Kidney (tissue), 14 donors: ENCODE measurements around the gene YBX1. TPM values are rescaled to one million over a fixed set of nuclear protein-coding genes. Genes with fewer than 3 reads are reported as not detected.

ENCODE experiments used
- DNase-seq, 5 donors: peaks; one replicate each; pipeline ENCODE4 v3.0.0-alpha.2; 2013 to 2020
- FAIRE-seq: peaks from 2 replicates; lab custom pipeline; 2012; peaks lifted over from hg19 to GRCh38; lab: Jason Lieb, UNC
- H3K27ac ChIP-seq, 2 donors: one replicate each; pipeline ENCODE4 v1.7.0; 2013; ENCODE audit warnings: low read depth in 2 of 2, low read length in 2 of 2, inconsistent platforms in 1 of 2
- H3K27me3 ChIP-seq: one replicate; pipeline ENCODE4 v1.7.1; 2013; ENCODE audit warnings: low read length, inconsistent platforms; ENCODE audit not compliant: control insufficient read depth, insufficient read depth
- H3K36me3 ChIP-seq, 3 donors: one replicate each; pipeline versions ENCODE4 v1.7.0 to v1.7.1; 2013; ENCODE audit warnings: low read length in 3 of 3, control low read depth in 1 of 3, inconsistent platforms in 1 of 3; ENCODE audit not compliant: insufficient read depth in 3 of 3, control insufficient read depth in 2 of 3
- H3K4me1 ChIP-seq, 3 donors: one replicate each; pipeline versions ENCODE4 v1.7.0 to v1.7.1; 2013; ENCODE audit warnings: low read length in 3 of 3, inconsistent platforms in 1 of 3, low read depth in 1 of 3; ENCODE audit not compliant: control insufficient read depth in 2 of 3, insufficient read depth in 2 of 3
- H3K4me3 ChIP-seq, 3 donors: one replicate each; pipeline versions ENCODE4 v1.7.0 to v1.8.1; 2013; ENCODE audit warnings: low read length in 3 of 3, control low read depth in 1 of 3, inconsistent platforms in 1 of 3
- H3K9ac ChIP-seq, 3 donors: one replicate each; pipeline versions ENCODE4 v1.7.0 to v1.7.1; 2013; ENCODE audit warnings: low read length in 3 of 3, control low read depth in 1 of 3, inconsistent platforms in 1 of 3
- H3K9me3 ChIP-seq, 3 donors: one replicate each; pipeline versions ENCODE4 v1.7.0 to v1.7.1; 2013; ENCODE audit warnings: low read length in 3 of 3, control low read depth in 1 of 3, inconsistent platforms in 1 of 3; ENCODE audit not compliant: control insufficient read depth in 2 of 3, insufficient read depth in 1 of 3
- intact Hi-C: fragments of 100-400 bp; cut with DNase I; formaldehyde crosslinking; loops from one replicate; pipeline ENCODE4 v1.11.1; 2022
- polyA plus RNA-seq: library from polyadenylated mRNA; stranded (reverse); fragments of 350-450 nt; fragmentation: Illumina TruSeq; extraction: RNeasy Lipid Tissue Mini Kit (QIAGEN cat#74804); gene quantifications from one replicate; pipeline ENCODE4 v1.2.3, GENCODE V29; 2014; ENCODE audit warnings: low read depth, low replicate concordance; ENCODE audit not compliant: insufficient read depth
- total RNA-seq: library from RNA; stranded (reverse); fragmentation: NEBNext Ultra II Directional; extraction: Animal tissue kit (Norgen Biotek cat#: 25700); gene quantifications from one replicate; pipeline ENCODE4 v1.2.1, GENCODE V29; 2021
- TF ChIP-seq, protein P1 (sequence below): IDR thresholded peaks from 3 replicates; pipeline ENCODE4 v1.5.1; 2012; ENCODE audit warnings: mild to moderate bottlenecking, moderate library complexity, borderline replicate concordance; ENCODE audit not compliant: insufficient read depth; ENCODE audit errors: extremely low read depth
- donor health status: control.
- donor health status: control.
- donor health status: control.
- donor health status: control.
- donor health status: control.
- donor health status: DM: yes; HTN: yes; CAD: no.
- donor health status: Normal renal cell carcinoma (clear cell type).

Gene YBX1
- total and polyA plus RNA-seq, 2 donors from 2014 or later = 395 to 418 TPM

- FAIRE-seq = no peak
Observed at GRCh38 chr1:42742141-42742540, 59.9 kb downstream of the YBX1 start.

DNA sequence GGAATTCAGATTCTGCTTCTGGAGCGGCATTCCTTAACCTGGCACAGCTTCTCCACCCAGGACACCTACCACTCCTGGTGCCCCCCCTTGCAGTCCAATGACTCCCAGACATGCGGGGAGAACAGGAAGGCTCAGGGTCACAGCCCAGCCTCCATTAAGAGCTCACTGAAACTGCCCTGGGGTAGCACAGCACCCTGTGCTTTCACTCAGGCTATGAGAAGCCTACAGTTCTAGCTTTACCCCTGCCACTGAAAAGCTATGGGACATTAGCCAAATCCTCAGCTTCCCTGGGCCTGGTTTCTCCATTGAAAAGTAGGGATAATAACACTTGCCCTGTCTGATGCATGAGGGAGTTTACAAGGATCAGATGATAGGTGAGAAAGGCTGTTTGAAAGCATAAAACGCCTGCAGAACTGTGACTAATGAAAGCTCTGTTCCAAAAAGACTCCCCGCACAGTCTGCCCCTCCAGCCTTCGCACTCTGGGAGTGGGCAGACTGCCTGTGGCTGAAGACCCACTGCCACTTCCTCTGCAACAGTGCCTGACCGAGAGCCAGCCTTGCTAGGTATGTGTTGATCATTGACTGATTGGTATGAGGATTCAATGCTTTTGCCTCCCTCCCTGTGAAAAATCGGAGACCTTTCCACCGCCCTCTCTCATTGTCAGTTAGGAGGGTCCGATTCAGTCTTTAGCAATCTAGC is 60.5 kb downstream of the YBX1 start:
- DNase-seq = no peak
- Histone ChIP-seq H3K36me3 (peaks cover 0 to 7% (median 1%) of the 10 kb centered on the region in 3 donors), H3K4me1 (peaks cover 0 to 8% (median 3%) of the 10 kb centered on the region in 3 donors), H3K4me3 (no peak overlapping the region), H3K27ac (no peak overlapping the region), H3K27me3 (no peaks in the 10 kb centered on the region), H3K9me3 (no peaks in the 10 kb centered on the region), H3K9ac (no peak overlapping the region)
- TF ChIP-seq, protein P1, sequence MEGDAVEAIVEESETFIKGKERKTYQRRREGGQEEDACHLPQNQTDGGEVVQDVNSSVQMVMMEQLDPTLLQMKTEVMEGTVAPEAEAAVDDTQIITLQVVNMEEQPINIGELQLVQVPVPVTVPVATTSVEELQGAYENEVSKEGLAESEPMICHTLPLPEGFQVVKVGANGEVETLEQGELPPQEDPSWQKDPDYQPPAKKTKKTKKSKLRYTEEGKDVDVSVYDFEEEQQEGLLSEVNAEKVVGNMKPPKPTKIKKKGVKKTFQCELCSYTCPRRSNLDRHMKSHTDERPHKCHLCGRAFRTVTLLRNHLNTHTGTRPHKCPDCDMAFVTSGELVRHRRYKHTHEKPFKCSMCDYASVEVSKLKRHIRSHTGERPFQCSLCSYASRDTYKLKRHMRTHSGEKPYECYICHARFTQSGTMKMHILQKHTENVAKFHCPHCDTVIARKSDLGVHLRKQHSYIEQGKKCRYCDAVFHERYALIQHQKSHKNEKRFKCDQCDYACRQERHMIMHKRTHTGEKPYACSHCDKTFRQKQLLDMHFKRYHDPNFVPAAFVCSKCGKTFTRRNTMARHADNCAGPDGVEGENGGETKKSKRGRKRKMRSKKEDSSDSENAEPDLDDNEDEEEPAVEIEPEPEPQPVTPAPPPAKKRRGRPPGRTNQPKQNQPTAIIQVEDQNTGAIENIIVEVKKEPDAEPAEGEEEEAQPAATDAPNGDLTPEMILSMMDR = no peak
- intact Hi-C loops = loop anchor here (10.0 kb wide), 1 partner anchor 158 kb away; no protein-coding TSS in a partner anchor
- no peak for FAIRE-seq

More at GRCh38 chr1:42742141-42742540, 59.9 kb downstream of the YBX1 start:
- no peaks in the 10 kb centered on the region for H3K27me3 ChIP-seq
- TF ChIP-seq, protein P1 = no peak
- no peak overlapping the region for H3K4me3 ChIP-seq
- no peak for DNase-seq
- no peak overlapping the region for H3K27ac ChIP-seq
- peaks cover 0 to 7% (median 0%) of the 10 kb centered on the region in 3 donors for H3K36me3 ChIP-seq
- H3K4me1 ChIP-seq = peaks cover 0 to 8% (median 3%) of the 10 kb centered on the region in 3 donors
- intact Hi-C loops = loop anchor here (10.0 kb wide), 1 partner anchor 157 kb away; no protein-coding TSS in a partner anchor
- H3K9me3 ChIP-seq = no peaks in the 10 kb centered on the region
- H3K9ac ChIP-seq = no peak overlapping the region

GRCh38 chr1:42743317-42744147 is 61.3 kb downstream of the YBX1 start:
- no peaks in the 10 kb centered on the region for H3K27me3 ChIP-seq
- H3K4me1 ChIP-seq = peaks cover 0 to 8% (median 3%) of the 10 kb centered on the region in 3 donors
- peaks cover 0 to 10% (median 4%) of the 10 kb centered on the region in 3 donors for H3K36me3 ChIP-seq
- TF ChIP-seq, protein P1 = no peak
- intact Hi-C loops = loop anchor here (10.0 kb wide), 1 partner anchor 159 kb away; no protein-coding TSS in a partner anchor
- H3K9ac ChIP-seq = no peak overlapping the region
- FAIRE-seq = no peak
- no peak overlapping the region for H3K27ac ChIP-seq
- H3K4me3 ChIP-seq = no peak overlapping the region
- H3K9me3 ChIP-seq = no peaks in the 10 kb centered on the region
- DNase-seq = peak in 4 of 5 donors; percentile 51 to 58 (median 56)
